Hindlimb muscle (tissue), 1 donor: ENCODE measurements around the gene IZUMO2. TPM values are rescaled to one million over a fixed set of nuclear protein-coding genes. Genes with fewer than 3 reads are reported as not detected.
"Not testable (repeated sequence)": the region's sequence is repeated elsewhere in the genome, so short reads cannot be mapped to it uniquely, and the experiment has no call there.

ENCODE experiments used
- DNase-seq: peaks from one replicate; pipeline ENCODE4 v3.0.0-alpha.2; 2013
- polyA plus RNA-seq: library from polyadenylated mRNA; unstranded; fragments of 120-200 nt; gene quantifications from one replicate; pipeline ENCODE4 v1.2.1, GENCODE V29; 2013; ENCODE audit not compliant: insufficient read length

The IZUMO2 gene
- polyA plus RNA-seq, 1 donor, result not detected

- not testable (repeated sequence) for DNase-seq
Measured at GRCh38 chr19:50134777-50135719, 28.0 kb downstream of the IZUMO2 start.

GRCh38 chr19:50133518-50134492 is 29.3 kb downstream of the IZUMO2 start:
- not testable (repeated sequence) for DNase-seq

- DNase-seq, result not testable (repeated sequence)
Measured at GRCh38 chr19:50104012-50104411, 59.1 kb downstream of the IZUMO2 start.

- DNase-seq, result not testable (repeated sequence)
Measured at GRCh38 chr19:50103405-50103804, 59.7 kb downstream of the IZUMO2 start.

Other genes starting within 250 kb of the IZUMO2 start
- gene ATF5, start 234.1 kb downstream of the IZUMO2 start, polyA plus RNA-seq, result 28.8 TPM
- gene NUP62, start 233.8 kb downstream of the IZUMO2 start, polyA plus RNA-seq, result 64.1 TPM
- 0.93 TPM for gene SIGLEC11, start 202.1 kb downstream of the IZUMO2 start, polyA plus RNA-seq
- gene VRK3, start 137.9 kb downstream of the IZUMO2 start, polyA plus RNA-seq, result 17.1 TPM
- gene ZNF473, start 137.3 kb downstream of the IZUMO2 start, polyA plus RNA-seq, result 8.0 TPM
- gene MYH14, start 40.3 kb upstream of the IZUMO2 start, polyA plus RNA-seq, result 48.6 TPM
- 1.1 TPM for gene KCNC3, start 166.1 kb upstream of the IZUMO2 start, polyA plus RNA-seq
- gene NAPSA, start 202.4 kb upstream of the IZUMO2 start, polyA plus RNA-seq, result 0.74 TPM
- gene NR1H2, start 213.2 kb upstream of the IZUMO2 start, polyA plus RNA-seq, result 24.5 TPM
- 19.7 TPM for gene POLD1, start 221.1 kb upstream of the IZUMO2 start, polyA plus RNA-seq